GM12801 (cell line): ENCODE data around the gene ARRDC5.

Experiments used
- TF ChIP-seq, protein P1 (sequence below): IDR thresholded peaks from one replicate; pipeline ENCODE4 v1.5.1; 2011; ENCODE audit warnings: control low read depth; ENCODE audit not compliant: insufficient read length; ENCODE audit errors: extremely low read depth

Gene ARRDC5

GRCh38 chr19:4908360-4908759 is 5.7 kb upstream of the ARRDC5 start:
- TF ChIP-seq, protein P1, sequence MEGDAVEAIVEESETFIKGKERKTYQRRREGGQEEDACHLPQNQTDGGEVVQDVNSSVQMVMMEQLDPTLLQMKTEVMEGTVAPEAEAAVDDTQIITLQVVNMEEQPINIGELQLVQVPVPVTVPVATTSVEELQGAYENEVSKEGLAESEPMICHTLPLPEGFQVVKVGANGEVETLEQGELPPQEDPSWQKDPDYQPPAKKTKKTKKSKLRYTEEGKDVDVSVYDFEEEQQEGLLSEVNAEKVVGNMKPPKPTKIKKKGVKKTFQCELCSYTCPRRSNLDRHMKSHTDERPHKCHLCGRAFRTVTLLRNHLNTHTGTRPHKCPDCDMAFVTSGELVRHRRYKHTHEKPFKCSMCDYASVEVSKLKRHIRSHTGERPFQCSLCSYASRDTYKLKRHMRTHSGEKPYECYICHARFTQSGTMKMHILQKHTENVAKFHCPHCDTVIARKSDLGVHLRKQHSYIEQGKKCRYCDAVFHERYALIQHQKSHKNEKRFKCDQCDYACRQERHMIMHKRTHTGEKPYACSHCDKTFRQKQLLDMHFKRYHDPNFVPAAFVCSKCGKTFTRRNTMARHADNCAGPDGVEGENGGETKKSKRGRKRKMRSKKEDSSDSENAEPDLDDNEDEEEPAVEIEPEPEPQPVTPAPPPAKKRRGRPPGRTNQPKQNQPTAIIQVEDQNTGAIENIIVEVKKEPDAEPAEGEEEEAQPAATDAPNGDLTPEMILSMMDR = no peak

GRCh38 chr19:4906963-4907362 is 4.3 kb upstream of the ARRDC5 start:
- TF ChIP-seq, protein P1 = no peak

GRCh38 chr19:4904481-4904880 is 1.8 kb upstream of the ARRDC5 start:
- TF ChIP-seq, protein P1 = no peak

GRCh38 chr19:4897146-4897545 is 5.5 kb downstream of the ARRDC5 start:
- TF ChIP-seq, protein P1 = no peak

GRCh38 chr19:4896372-4896771 is 6.3 kb downstream of the ARRDC5 start:
- TF ChIP-seq, protein P1 = no peak

GRCh38 chr19:4891066-4891465 is 11.6 kb downstream of the ARRDC5 start:
- TF ChIP-seq, protein P1 = no peak

DNA sequence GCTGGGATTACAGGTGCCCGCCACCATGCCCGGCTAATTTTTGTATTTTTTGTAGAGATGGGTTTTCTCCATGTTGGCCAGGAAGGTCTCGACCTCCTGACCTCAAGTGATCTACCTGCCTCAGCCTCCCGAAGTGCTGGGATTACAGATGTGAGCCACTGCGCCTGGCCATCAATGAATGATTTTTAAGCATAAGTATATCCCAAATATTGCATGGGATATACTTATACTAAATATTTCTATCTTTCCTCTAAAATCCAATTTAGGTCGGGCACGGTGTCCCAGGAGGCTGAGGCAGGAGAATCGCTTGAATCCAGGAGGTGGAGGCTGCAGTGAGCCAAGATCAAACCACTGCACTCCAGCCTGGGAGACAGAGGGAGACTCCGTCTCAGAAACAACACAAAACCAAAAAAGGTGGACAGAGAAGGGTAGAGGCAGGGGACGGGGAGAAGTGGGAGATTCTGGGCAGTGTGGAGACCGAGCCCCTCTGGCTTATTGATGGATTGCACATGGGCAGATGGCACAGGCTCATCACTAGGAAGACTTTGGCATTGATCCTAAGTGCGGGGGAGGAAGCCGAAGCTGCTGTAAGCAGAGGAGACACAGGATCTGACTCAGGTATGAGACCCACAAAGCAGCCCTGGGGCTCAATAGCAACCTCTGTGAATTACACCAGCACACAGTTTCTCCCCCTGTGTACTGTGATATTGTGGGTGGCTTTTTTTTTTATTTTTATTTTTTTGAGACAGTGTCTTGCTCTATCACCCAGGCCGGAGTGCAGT is 13.5 kb downstream of the ARRDC5 start:
- TF ChIP-seq, protein P1 = no peak
